Measurements from ENCODE around the gene SEMA4C.

- TF ChIP-seq MAX (IDR thresholded peaks at IDR 0.05) (no peak), ZSCAN20 (CRISPR knock-in tag; IDR thresholded peaks at IDR 0.05) (no peak), MYC (IDR thresholded peaks at IDR 0.05; ENCODE audit: borderline replicate concordance, low read length) (no peak), ZNF302 (CRISPR knock-in tag; IDR thresholded peaks at IDR 0.05) (no peak), CTCF (IDR thresholded peaks at IDR 0.05) (no peak), ELK1 (IDR thresholded peaks at IDR 0.05; ENCODE audit: low read depth, low read length) (no peak), ESRRA (IDR thresholded peaks at IDR 0.05; ENCODE audit: borderline replicate concordance, low read length) (no peak), CHD2 (IDR thresholded peaks at IDR 0.05; ENCODE audit: low read length, partially characterized antibody) (no peak), POLR2A (IDR thresholded peaks at IDR 0.05; ENCODE audit: low read length) (no peak), EP300 (IDR thresholded peaks at IDR 0.05) (no peak), FOSB (CRISPR knock-in tag; IDR thresholded peaks at IDR 0.05) (no peak), CEBPB (IDR thresholded peaks at IDR 0.05) (no peak)
Observed at GRCh38 chr2:96867756-96868554, 1.9 kb downstream of the SEMA4C start.
